DMS153 treated with DMSO at 0.1 percent for 48 hours (cell line): ENCODE results near the gene DIPK1B.
"Not testable (repeated sequence)": the region's sequence is repeated elsewhere in the genome, so short reads cannot be mapped to it uniquely, and the experiment has no call there.

ENCODE experiments used
- DNase-seq: peaks from one replicate; lab custom pipeline; 2025; ENCODE audit not compliant: unreplicated experiment; lab: John Stamatoyannopoulos, UW

The DIPK1B gene

GRCh38 chr9:136748666-136749611 is 36.6 kb downstream of the DIPK1B start:
- DNase-seq, result no peak

- DNase-seq, result no peak
These were observed 38.2 kb downstream of the DIPK1B start for GRCh38 chr9:136750526-136750925.

- no peak for DNase-seq
These were observed 38.9 kb downstream of the DIPK1B start for GRCh38 chr9:136751244-136751643.

- no peak for DNase-seq
These were observed 39.4 kb downstream of the DIPK1B start for GRCh38 chr9:136751814-136752213.

GRCh38 chr9:136753371-136754058 is 41.1 kb downstream of the DIPK1B start:
- DNase-seq, result no peak

GRCh38 chr9:136754059-136754572 is 41.7 kb downstream of the DIPK1B start:
- DNase-seq, result no peak

GRCh38 chr9:136754626-136755301 is 42.4 kb downstream of the DIPK1B start:
- DNase-seq, result no peak

GRCh38 chr9:136755302-136756133 is 43.1 kb downstream of the DIPK1B start:
- DNase-seq, result not testable (repeated sequence)

- DNase-seq, result no peak
These were observed 43.7 kb downstream of the DIPK1B start for GRCh38 chr9:136756134-136756438.

GRCh38 chr9:136756836-136757235 is 44.5 kb downstream of the DIPK1B start:
- DNase-seq, result no peak

GRCh38 chr9:136757328-136757727 is 45.0 kb downstream of the DIPK1B start:
- no peak for DNase-seq

- DNase-seq, result no peak
These were observed 45.4 kb downstream of the DIPK1B start for GRCh38 chr9:136757751-136758140.

- DNase-seq, result no peak
These were observed 46.6 kb downstream of the DIPK1B start for GRCh38 chr9:136759001-136759400.

- DNase-seq, result no peak
These were observed 47.3 kb downstream of the DIPK1B start for GRCh38 chr9:136759436-136760325.

- DNase-seq, result no peak
These were observed 48.1 kb downstream of the DIPK1B start for GRCh38 chr9:136760424-136760823.

GRCh38 chr9:136760834-136761544 is 48.6 kb downstream of the DIPK1B start:
- peak; percentile 10 for DNase-seq

GRCh38 chr9:136761545-136761981 is 49.2 kb downstream of the DIPK1B start:
- DNase-seq, result no peak

GRCh38 chr9:136762221-136762691 is 49.9 kb downstream of the DIPK1B start:
- DNase-seq, result no peak
